ENCODE measurements around the gene DIS3L. TPM values are rescaled to one million over a fixed set of nuclear protein-coding genes. Genes with fewer than 3 reads are reported as not detected.

The DIS3L gene
- 10 to 100 TPM; 30.6 to 31.6 TPM for total RNA-seq

DNA sequence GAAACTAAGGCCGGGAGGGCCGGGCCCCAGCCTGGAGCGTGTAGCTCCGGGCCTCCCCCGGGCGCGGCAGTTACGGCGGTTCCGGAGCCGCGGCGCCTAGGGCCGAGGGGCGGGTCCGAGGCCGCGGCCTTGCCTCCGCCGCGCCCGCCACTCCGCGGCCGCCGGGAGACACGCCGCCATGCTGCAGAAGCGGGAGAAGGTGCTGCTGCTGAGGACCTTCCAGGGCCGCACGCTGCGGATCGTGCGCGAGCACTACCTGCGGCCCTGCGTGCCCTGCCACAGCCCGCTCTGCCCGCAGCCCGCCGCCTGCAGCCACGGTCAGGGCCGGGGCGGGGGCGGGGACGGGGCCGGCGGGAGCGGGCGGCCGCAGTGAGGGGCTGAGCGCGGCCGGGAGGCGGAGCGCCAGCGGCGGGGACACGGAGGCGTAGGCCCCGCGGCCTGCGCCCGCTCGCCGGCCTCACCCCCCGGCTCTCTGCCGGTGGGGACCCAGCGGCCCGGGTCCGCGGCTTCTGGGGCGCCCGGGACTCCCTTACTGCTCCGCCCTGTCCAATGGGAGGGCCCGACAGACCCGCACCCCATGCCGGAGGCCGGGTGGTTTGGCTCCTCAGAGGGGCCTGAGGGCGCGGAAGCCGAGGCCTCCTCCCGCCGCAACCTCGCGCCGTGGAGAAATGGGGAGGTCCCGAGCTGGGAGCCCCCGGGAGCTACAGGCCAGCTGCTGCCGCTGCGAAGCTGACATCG, at the start of gene DIS3L:
TSS of gene DIS3L (plus strand) at position 150 of the 738 bp plus-strand sequence. CDS start at position 179, 29 bp downstream.

DNA sequence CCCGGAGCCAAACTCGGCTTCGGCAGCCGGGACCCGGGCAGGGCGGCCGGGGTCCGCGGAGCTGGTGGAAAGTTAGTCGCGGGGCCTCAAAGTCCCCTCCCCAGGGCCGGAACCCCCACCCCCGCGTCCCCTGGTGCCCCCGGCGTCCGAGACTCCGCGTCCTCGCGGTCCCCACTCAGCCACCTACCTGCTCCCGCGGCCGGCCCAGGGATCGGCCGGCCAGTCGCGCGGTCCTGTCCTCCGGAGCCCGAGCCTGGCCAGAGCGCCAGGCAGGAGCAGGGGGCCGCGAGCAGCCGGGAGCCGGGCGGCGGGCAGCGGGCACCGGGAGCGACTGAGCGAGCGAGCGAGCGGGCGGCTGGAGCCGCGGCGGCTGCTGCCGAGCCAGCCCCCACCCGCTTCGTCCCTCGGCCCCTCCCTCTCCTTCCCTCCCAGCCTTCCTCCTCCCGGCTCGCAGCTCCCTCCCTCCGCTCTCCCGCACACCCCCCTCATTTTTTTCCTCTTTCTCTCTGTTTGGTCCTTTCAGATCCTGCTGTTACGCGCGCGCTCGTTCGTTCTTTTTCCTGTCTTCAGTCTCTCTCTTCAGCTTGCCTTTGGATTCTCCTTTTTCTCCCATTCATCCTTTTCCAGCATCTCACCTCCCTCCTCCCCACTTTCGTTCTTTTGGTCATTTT, 39.8 kb upstream of the DIS3L start, which contains the start of gene MEGF11:
TSS of gene MEGF11 (minus strand) at position 333 of the 671 bp plus-strand sequence. CDS start 125,347 bp downstream, outside the sequence.

DNA sequence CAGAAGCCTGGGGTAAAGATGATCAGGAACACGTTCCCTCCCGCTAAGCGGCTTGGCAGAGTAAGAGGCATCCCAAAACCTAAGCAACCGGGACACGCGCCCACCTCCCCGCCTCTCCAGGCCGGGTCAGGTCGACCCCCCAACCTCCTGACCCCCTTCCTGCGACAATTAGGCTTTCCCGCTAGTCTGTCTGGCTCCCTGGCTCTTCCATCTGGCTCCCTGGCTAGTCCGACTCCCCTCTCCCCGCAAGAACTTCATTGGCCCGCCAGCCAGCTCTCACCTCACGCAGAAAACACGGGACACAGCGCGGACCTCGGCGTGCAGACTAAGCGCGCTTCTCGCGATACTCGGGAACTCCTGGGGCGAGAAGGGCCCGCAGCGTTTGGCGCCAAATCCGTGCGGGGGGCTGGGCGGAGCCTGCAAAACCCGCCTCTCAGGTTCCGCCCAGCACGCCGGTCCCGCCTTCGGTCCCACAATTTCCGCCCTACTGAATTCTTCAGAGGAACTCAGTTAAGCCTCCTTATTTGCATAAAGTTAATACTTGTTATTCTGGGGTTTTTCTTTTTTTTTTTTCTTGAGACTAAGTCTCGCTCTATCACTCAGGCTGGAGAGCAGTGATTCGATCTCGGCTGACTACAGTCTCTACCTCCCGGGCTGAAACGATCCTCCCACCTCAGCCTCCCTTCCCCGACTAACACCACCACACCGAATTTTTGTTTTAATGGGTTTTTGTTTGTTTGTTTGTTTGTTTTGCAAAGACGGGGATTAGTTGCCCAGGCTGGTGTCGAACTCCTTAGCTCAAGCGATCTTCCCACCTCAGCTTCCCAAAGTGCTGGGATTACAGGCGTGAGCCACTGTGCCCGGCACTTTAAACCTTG, 63.2 kb downstream of the DIS3L start, which contains the start of gene TIPIN:
TSS of gene TIPIN (minus strand) at position 327 of the 878 bp plus-strand sequence. CDS start 3,738 bp downstream, outside the sequence.

Other genes with a start within 250 kb of the DIS3L start
- gene MEGF11, start 39.8 kb upstream of the DIS3L start, total RNA-seq = not detected
- gene TIPIN, start 63.1 kb downstream of the DIS3L start, total RNA-seq = 10 to 100 TPM; 18.8 TPM
- 10 to 100 TPM; 94.5 to 95.7 TPM for gene MAP2K1, start 93.3 kb downstream of the DIS3L start, total RNA-seq
- 10 to 100 TPM; 18.0 to 20.4 TPM for gene SNAPC5, start 204.2 kb downstream of the DIS3L start, total RNA-seq
- 1,000 to 10,000 TPM; 3,711 to 3,744 TPM for gene RPL4, start 211.3 kb downstream of the DIS3L start, total RNA-seq
- gene ZWILCH, start 211.8 kb downstream of the DIS3L start, total RNA-seq = 10 to 100 TPM; 19.4 to 21.8 TPM